CMK (cell line): ENCODE results near the gene CUX1.
A peak's percentile ranks its signal among the peaks of the same experiment; 100 is the strongest.
"Not testable (repeated sequence)": the region's sequence is repeated elsewhere in the genome, so short reads cannot be mapped to it uniquely, and the experiment has no call there.

Experiments
- DNase-seq: peaks from one replicate; pipeline ENCODE4 v3.0.0-alpha.2; 2010; ENCODE audit warnings: low read depth

CUX1 gene

DNA sequence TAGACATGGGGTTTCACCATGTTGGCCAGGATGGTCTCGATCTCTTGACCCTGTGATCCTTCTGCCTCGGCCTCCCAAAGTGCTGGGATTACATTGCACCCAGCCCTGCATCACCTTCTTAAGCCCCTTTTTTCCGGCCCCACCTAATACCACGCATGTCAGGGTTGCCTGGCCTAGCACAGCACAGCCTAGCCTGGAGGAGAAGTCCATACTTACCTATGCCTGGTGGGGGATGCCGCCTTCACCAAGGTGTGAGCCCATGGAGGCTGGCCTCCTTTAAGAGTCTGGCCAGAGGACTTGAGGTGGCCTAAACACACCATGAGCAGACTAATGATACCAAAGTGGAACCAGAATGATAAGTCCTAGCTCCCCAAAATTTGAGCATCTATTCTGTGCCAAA lies 22.0 kb upstream of the CUX1 start:
- DNase-seq = no peak

DNA sequence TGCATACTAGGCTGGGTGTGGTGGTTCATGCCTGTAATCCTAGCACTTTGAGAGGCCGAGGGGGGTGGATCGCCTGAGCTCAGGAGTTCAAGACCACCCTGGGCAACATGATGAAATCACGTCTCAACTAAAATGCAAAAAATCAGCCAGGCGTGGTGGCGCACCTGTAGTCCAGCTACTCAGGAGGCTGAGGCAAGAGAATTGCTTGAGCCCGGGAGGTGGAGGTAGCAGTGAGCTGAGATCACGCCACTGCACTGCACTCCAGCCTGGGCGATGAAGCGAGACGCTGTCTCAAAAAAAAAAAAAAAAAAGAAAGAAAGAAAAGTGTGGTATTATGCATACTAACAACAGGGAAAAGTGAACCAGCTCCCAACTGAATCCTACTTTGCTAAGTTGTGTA lies 19.3 kb upstream of the CUX1 start:
- DNase-seq = not testable (repeated sequence)

DNA sequence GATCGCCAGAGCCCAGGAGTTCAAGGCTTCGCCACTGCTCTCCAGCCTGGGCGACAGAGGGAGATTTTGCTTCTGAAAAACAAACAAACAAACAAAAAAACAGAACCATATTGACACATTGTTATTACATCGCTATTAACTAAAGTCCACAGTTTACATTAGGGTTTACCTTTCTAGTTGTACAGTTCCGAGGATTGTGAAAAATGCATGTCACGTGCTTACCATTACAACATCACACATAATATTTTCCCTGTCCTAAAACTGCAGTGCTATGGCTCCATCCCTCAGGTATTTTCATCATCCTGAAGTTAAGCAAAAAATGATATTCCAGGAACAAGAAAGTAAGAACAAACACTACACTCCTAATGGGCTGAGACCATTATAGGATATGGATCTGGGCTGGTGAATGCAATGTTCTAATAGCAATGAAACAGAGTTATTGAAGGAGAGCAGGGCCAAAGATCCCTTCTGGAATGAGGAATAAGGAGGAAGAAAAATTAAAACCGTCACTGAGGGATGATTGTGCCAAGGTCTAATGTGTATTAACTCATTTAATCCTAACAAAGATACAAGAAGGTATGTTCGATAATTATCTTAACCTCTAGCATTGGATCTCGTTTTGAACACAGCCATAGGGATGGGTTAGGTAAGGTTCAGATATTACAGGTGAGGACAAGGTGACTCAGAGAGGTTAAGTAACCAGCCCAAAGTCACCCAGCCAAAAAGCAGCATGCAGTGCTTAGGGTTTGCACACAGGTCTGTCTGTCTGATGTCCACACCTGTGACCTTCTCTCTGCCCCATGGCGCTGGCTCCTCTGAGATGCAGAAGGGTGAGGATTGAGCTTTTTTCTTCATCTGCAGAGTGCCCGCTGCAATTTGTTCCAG lies 14.0 kb upstream of the CUX1 start:
- DNase-seq = no peak

DNA sequence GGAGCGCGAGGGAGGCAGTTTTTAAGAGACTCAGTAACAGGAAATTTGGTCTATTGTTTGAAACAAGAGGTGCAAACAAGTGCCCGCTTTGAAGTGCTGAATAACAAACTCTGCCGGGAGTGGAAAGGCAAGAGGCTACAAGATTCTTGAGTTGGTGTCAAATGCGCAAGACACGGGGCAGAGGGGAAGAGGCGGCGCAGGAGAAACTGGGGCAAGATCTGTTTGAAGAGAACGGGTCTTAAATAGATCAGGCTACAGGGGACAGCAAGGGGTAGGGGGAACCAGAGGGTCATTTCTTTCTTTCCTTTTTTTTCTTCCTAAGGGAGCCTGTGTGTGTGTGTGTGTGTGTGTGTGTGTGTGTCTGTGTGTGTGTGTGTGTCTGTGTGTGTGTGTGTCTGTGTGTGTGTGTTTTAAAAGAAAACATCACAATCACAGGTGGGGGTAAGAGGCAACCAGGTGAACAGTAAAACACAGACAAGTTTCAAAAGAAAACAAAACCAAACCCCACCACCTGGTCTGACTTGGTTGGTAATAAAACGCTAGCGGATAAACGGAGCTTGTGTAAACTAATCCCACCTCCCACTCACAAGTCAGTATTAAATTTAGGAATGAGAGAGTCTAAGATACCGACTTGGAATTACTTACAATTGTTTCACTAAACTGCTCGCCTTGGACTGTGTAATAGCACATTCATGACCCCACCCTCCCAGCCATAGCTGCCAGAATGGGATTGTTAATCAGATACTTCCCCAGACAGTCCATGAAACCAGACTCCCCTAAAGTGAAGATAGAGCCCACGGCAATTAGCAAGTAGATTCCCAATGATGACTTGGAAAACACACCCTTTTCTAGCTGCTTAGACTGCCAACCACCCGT lies 13.1 kb upstream of the CUX1 start:
- no peak for DNase-seq

DNA sequence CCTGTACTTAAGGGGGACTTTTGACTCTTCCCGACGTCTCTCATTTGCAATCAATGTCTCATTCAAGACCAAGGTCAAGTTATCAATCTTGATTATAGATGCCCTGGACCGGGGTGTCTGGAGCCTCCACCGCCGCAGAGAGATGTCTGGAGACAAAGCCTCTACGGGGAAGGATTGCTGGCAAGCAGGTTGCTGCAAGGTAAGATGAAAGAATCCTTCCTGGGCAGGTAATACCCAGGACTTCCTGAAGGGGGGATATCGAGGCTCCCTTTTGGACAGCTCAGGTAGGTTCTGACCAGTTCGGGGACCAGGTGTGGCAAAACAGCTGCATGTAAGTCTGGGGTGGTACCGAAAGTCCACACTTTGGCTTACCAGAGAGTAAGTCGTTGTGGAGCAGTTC lies 12.5 kb upstream of the CUX1 start:
- DNase-seq = no peak

DNA sequence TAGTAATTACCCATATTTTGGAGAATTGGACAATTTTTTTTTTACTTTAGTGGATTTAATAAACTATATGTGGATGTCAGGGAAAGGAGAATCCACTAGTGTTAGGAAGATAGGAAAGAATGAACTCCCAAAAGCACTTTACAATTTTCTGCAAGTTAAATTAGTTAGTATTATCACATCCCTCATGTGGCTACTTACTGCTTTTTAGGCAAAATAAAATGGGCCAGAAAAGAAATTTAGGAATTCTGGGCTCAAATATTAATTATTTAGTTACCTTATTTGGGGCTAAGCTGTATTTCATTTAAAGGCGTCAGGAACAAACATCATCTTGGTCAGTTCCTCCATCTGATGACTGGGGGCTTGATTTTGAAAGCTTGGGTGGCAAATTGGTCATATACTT lies 4.8 kb upstream of the CUX1 start:
- no peak for DNase-seq

DNA sequence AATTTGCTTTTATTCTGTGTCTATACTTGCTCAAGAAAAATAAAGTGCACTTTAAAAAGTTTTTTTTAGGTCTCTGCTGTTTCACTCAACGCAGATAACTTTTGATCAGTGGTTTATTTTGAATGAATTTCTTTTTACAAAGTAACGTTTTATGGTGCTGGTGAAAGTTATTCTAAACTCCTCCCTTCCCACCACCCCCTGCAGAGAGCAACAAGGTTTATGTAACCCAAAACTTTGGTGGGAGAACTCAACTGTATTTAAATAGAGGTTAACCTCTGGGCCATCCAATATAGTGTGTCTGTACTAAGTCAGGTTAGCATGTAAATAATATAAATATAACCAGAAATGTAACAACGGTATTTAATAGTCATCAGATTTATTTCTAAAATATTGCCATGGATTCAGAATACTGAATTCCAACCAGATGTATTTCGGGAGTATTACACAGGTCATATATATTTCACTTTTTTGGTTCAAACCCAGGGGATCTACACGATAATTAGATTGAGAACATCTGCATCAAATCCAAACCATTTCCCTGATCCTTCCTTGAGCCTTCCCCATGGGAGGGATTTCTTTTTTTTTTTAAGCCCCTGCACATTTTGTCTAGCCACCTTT lies 3.9 kb upstream of the CUX1 start:
- DNase-seq = no peak

DNA sequence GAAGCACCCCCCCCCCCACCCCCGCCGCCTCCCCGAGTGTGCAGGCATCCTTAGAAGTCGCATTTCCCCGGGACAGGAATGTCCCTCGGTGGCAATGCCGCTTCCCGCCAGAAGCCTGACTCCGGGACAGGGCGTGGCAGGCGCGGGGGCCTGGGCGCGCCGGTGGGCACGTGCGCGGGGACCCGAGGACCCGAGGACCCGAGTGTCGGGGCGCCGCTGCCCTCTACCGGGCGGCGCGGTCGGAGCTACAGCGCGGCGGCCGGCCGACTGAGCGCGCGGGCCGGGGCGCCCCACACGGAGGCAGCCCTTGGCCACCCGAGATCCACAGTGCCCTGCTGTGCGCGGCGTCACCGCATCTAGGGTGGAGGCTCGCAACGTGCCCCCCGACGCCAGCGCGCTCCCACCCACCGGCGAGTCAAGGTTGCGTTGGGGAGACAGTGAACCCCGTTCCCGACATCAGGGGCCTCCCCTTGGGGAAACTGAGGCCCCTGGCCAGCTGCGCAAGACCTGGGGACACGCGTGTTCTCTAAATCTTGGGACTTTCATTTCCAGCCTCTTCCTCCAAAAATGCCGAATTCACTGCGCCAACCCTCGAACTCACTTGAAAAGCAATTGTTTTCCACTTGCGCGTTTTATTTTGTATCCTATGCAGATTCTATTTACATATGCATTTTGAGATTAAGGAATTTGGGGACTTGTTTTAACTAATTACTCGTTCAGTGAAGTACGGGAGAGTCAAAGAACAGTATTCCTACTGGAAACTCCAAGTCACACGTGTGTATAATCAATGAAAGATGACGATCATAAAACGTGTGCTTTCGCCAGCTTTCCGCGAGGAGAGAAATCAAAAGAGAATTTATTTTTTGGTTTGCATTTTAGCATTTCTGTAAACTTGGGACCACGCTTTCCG lies 3.1 kb upstream of the CUX1 start:
- DNase-seq = peak; percentile 60

DNA sequence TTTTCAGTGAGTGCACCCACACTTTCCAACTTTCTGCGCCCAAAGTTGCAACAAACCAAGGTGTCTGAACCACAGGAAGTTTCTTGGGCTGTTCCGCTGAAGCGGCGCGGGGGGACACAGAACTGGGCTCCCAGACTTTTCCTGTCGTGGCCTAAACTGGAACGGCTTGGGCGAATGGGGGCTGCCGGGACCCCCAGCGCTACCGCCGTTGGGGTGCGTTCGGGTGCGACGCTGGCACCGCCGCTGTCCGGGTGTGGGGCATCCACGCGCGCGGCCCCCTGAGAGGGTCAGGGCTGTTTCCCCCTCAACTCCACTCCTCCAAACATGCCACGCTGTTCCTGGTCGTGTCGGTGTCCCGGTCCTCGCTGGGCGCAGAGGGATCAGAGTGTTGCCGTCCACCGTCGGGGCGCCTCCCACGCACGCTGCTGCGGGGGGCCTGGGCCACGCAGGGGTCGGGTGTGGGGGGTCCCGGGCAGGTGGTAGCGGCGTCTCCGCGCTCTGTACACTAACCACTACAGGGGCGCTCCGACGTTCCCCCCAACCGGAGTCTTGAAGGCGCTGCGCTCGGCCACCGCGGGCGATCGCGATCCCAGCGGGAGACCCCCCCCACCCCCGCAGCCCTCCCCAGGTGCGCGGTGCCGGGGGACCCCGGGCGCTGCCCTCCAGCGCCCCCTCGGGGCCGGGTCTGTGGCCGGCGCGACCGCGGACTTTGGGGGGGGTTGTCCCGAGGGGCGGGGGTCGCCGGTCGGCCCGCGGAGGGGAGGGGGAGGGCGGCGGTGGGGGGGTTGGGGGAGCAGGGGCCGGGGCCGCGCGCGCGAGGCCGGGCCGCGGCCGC lies 2.2 kb upstream of the CUX1 start:
- DNase-seq = peak; percentile 60

DNA sequence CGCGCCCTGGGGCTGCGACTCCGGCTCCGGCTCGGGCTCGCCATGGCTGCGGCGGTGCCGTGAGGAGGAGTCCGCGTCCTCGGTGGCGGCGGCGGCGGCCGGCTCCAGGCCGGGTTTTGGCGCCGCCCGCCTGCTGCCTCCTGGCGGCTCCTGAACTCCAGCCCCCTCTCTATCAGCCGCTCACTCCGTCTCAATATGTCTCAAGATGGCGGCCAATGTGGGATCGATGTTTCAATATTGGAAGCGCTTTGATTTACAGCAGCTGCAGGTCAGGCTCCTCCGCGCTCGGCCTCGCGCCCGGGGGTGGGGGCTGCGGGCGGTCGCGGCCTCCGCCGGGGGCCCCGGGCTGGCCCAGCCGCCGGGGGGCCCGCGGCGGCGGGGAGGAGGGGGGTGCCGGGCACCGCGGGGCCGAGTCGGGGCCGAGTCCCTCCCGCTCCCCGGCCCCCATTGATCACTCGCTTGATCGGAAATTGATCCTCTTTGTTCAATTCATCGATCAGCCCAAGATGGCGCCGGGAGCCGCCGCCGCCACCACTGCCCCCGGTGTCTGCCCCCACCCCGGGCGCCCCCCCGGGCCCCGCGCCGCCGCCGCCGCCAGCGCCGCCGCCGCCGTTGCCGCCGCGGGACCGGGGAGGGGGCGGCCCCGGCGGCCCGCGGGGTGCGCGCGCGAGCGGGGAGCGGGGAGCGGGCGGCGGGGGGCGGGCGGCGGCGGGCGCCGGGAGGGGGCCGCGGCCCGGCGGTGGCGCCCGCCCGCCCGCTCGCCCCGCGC lies 1.4 kb upstream of the CUX1 start:
- DNase-seq = peak; percentile 67

DNA sequence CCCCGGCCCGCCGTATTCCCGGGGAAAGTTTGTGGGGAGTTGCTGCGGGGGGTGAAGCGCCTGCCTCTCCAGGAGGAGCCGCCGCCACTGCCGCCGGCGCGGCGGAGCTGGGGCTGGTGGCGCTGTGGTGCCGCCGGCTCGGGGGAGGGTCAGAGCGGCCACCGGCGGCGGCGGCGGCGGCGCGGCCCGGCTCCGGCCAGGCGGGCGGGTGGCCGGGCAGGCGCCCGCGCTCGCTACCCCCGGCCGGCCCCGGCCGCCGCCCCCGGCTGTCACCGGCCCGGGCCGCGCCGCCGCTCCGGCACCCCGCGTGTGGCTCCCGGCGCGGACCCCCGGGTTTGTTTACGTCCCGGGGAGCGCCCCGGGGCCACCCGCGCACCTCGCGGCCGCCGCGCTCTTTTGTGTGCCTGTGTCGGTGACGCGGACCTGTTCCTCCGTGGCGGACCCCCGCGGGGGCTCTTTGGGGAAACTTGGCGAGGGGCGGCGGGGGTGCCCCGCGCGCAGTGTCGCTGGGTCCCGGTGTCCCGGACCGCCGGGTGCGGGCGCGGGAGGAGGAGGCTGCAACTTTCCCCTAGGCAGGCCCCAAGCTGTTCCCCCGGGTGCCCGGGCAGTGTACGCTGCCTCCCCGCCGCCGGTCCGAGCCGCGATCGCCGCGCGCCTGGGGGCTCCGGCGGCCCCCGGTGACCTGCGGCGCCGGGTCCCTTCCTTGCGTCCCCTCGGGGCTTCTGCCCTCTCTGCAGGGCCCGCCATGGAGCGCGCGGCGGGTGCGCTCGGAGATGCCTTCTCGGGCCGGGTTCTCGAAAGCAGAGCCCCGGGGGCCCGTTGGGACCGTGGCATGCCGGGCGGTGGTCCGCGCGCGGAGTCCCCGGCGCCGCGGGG lies 593 bp upstream of the CUX1 start:
- DNase-seq = no peak

DNA sequence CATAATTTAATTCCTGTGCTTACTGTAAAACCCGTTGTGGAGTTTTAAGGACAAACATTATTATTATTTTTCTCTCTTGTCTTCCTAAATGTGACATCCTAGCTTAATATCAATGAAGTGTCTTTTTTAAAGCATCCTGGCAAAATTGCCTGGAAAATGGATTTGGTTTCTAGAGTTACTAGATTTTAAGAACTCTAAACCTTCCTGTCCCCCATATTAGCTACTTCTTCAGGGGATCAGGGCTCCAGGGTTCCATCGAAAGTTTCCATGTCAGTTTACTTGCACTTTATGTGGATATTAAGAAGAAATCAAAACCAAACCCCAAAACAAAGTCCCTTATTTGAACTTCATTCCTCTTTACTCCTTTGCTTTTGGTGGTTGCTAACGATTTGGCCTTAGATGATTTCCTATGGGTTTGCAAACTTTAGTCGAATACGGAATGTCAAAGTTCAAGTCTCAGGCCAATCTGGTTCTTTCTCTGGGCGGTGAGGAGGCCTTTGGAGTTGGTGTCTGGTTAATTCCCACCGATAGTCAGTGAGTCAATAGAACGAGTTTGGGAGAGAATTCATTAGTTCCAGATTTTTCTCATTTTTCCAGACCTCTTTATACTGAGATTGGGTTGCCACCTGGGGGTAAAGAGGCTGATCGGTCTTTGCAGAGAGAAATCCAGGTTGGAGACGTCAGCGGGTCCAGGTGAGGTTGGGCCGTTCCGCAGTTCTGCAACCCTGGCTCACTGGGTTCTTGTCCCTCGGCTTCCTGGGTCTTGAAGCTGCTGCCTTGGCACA lies 1.1 kb downstream of the CUX1 start:
- no peak for DNase-seq

DNA sequence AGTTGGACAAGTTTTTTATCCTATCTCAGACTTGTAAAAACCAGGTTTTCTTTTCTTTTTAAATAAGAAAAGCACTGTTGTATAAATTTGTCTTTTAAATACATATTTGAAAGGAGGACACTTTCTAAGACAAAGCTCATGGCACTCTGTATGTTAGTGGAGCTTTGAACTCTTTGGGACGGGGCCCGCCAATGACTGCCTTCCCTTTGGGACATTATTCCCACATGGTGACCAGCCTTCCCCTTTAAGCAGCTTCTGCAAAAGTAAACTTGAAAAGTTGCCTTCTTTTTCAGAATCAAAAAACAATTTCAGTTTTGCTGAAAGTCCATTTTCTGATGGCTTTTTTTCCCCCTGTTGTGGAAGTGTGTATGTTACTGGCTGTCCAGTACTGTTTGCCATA lies 1.8 kb downstream of the CUX1 start:
- no peak for DNase-seq

DNA sequence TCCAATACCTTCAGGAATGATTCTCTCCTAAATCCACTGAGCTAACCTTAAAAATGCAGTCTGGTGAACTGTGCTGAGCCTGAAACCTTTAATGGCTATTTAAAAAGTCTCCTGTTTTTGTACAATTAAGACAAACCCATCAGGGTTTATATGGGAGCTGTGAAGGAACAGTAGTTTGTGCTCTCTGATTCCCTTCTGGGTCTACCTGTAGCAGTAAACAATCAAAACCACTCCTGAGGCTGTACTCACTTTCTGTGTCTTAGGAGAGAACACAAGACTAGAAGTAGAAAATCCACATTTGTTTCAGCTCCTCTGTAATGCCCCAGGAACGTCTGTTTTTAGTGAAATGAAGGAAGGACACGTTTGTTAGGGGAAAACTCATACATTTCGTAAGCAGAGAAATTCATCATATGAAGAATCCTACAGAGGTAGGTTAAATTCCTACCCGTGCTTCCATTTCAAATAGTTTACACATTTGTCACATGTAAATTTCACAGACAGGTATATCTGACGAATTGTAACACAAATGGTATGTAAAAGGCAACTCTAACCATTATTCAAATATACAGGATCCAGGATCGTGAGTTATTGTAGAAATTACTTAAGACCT lies 2.6 kb downstream of the CUX1 start:
- DNase-seq = no peak

DNA sequence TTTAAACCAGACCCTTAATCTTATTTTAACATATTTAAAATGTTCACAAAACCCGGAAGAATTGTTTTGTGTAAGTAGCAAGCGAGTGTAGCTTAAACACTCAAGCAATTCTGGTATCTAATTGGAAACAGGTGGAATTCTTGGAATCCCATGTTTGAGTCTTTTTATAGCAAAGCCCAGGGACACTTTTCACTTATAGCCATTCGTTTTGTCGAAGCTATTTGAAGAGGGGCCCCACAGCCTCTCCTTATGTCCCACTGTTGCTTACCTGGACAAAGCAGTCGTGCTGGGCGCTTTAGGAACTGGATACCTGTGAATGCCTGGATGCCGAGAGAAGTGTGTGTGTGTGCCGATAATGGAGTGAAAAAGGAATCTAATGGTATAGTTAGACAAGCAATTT lies 3.3 kb downstream of the CUX1 start:
- DNase-seq = no peak

DNA sequence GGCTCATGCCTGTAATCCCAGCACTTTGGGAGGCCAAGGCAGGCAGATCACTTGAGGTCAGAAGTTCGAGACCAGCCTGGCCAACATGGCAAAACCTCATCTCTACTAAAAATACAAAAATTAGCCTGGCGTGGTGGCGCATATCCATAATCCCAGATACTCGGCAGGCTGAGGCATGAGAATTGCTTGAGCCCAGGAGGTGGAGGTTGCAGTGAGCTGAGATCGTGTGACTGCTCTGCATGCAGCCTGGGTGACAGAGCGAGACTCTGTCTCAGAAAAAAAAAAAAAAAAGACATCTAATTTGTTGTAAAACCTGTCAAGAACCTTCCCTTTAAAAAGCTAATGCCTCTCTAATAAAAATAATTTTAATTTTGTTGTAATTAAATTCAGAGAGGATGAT lies 5.2 kb downstream of the CUX1 start:
- not testable (repeated sequence) for DNase-seq

DNA sequence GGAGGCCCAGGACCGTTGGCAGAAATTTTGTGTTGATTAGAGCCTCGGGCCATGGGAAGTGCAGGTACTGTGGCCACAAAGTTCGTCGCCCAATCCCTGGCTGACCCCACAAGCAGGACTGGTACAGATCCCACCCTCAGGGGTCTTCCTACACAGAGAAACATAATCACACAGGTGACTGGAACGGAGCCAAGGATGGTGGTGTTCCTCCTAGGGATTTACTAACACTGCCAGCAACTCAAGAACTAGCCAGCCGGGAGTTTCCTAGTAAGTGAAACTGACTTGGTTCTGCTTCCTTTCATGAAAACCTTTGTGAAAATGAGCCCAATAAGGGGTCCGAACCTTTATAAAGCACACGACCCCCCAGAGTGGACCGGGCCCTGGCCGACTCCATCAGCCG lies 5.7 kb downstream of the CUX1 start:
- no peak for DNase-seq

DNA sequence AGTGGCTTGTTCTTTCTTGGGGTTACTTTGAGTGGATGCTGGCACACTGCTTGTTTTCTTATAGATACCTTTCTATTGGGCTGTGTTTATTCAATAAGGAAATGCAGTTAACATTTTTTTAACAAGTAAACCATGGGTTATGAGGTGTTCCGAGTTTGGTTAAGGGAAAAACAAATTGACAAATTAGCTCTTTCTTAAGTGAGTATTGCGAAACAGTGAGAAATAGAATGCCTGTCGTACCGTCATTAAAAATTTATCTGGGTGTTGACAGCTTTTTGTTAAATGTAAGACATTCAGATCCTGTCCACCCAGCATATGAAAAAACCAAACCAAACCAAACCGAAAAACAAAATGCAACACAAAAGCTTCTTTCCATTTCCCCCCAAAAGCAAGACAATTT lies 6.2 kb downstream of the CUX1 start:
- no peak for DNase-seq
